HCT116 (cell line): Measurements from ENCODE around the gene CYB5RL. TPM values are rescaled to one million over a fixed set of nuclear protein-coding genes. Genes with fewer than 3 reads are reported as not detected.

ENCODE experiments used
- ATAC-seq: fragments of 200-7000 bp; cut with Tn5 transposase; 2 replicates; pipeline ENCODE4 v1.9.1; 2020; ENCODE audit warnings: mild to moderate bottlenecking, moderate library complexity
- BruUV-seq: library from RNA; stranded (reverse); fragments of 400-500 nt; replicated peaks from 2 replicates; lab custom pipeline; 2021; lab: Mats Ljungman, UMichigan
- CTCF ChIA-PET: fragments of 300-600 bp; sonication (Branson Sonifier 250); formaldehyde crosslinking; loops from one replicate; lab custom pipeline; 2021; ENCODE audit warnings: antibody characterized with exemption; lab: Charles Lee
- POLR2A ChIA-PET: fragments of 300-600, 350-600 bp; sonication (Branson Sonifier 250); formaldehyde crosslinking; loops from one replicate; lab custom pipeline; 2021; ENCODE audit warnings: antibody characterized with exemption; lab: Charles Lee
- RAD21 ChIA-PET, 2 experiments: fragments of 300-600 bp; sonication (Branson Sonifier 250); formaldehyde crosslinking; loops; one replicate each; lab custom pipeline; 2023; ENCODE audit warnings: low total read pairs in 2 of 2; ENCODE audit not compliant: uncharacterized antibody in 2 of 2, unreplicated experiment in 2 of 2, low non-redundant PET in 1 of 2; lab: Charles Lee
- DNase-seq: peaks from one replicate; pipeline ENCODE4 v3.0.0-alpha.2; 2010; ENCODE audit warnings: low read depth, low spot score
- H2AFZ ChIP-seq: fragments of 200-600 bp; shearing (Covaris generic), sonication (generic); 2 replicates; pipeline ENCODE4 v1.6.1; 2017; ENCODE audit warnings: low read depth, mixed run types, mixed read lengths, antibody characterized with exemption, low read length; ENCODE audit not compliant: poor library complexity, severe bottlenecking
- H3K27ac ChIP-seq: 2 replicates; pipeline ENCODE4 v1.5.1; 2012; ENCODE audit warnings: low read depth, low read length
- H3K27me3 ChIP-seq: fragments of 200-600 bp; sonication (generic); 2 replicates; pipeline ENCODE4 v1.6.1; 2016; ENCODE audit warnings: mixed run types, low read length, mixed read lengths; ENCODE audit not compliant: insufficient read depth
- H3K36me3 ChIP-seq, 2 experiments: fragments of 200-500 bp in 1 of 2; fragments of 200-600 bp in 1 of 2; sonication (Bioruptor generic) in 1 of 2; sonication (generic) in 1 of 2; 2 replicates each; pipeline versions ENCODE4 v1.5.1 to v1.6.1; 2014 to 2016; ENCODE audit warnings: low read length in 2 of 2, inconsistent platforms in 1 of 2, mixed read lengths in 1 of 2, mixed run types in 1 of 2; ENCODE audit not compliant: insufficient read depth in 2 of 2, control insufficient read depth in 1 of 2
- H3K4me1 ChIP-seq, 2 experiments: fragments of 200-600 bp in 1 of 2; sonication (generic) in 1 of 2; 2 replicates each; pipeline versions ENCODE4 v1.5.1 to v1.6.1; 2012 to 2017; ENCODE audit warnings: low read length in 2 of 2, inconsistent platforms in 1 of 2, mild to moderate bottlenecking in 1 of 2, mixed read lengths in 1 of 2, mixed run types in 1 of 2, moderate library complexity in 1 of 2; ENCODE audit not compliant: insufficient read depth in 2 of 2, control insufficient read depth in 1 of 2
- H3K4me2 ChIP-seq: fragments of 200-600 bp; sonication (generic); 2 replicates; pipeline ENCODE4 v1.6.1; 2017; ENCODE audit warnings: mixed run types, low read length, mixed read lengths
- H3K4me3 ChIP-seq, 2 experiments: fragments of 200-600 bp in 1 of 2; sonication (generic) in 1 of 2; replicated peaks in 1 of 2; 2 replicates each; pipeline ENCODE4 v1.5.1; 2011 to 2016; ENCODE audit warnings: low read length in 2 of 2, control low read depth in 1 of 2, low read depth in 1 of 2, mild to moderate bottlenecking in 1 of 2, mixed read lengths in 1 of 2, mixed run types in 1 of 2
- H3K79me2 ChIP-seq: fragments of 200-600 bp; sonication (generic); 2 replicates; pipeline ENCODE4 v1.6.1; 2017; ENCODE audit warnings: mild to moderate bottlenecking, mixed run types, low read length, moderate library complexity, mixed read lengths; ENCODE audit not compliant: insufficient read depth
- H3K9ac ChIP-seq: fragments of 200-600 bp; sonication (generic); 2 replicates; pipeline ENCODE4 v1.6.1; 2016; ENCODE audit warnings: low read length, mixed read lengths
- H3K9me2 ChIP-seq: fragments of 200-600 bp; sonication (generic), shearing (Covaris generic); 2 replicates; pipeline ENCODE4 v1.6.1; 2017; ENCODE audit warnings: mixed run types, mild to moderate bottlenecking, moderate library complexity; ENCODE audit not compliant: insufficient read depth
- H3K9me3 ChIP-seq, 2 experiments: fragments of 200-500 bp in 1 of 2; fragments of 200-600 bp in 1 of 2; sonication (Bioruptor generic) in 1 of 2; sonication (generic) in 1 of 2; 2 replicates each; pipeline ENCODE4 v1.6.1; 2014 to 2017; ENCODE audit warnings: low read length in 2 of 2, mixed read lengths in 2 of 2, inconsistent platforms in 1 of 2, low read depth in 1 of 2, mild to moderate bottlenecking in 1 of 2, mixed run types in 1 of 2, moderate library complexity in 1 of 2; ENCODE audit not compliant: control insufficient read depth in 1 of 2, insufficient read depth in 1 of 2
- H4K20me1 ChIP-seq: fragments of 200-600 bp; sonication (generic), shearing (Covaris generic); 2 replicates; pipeline ENCODE4 v1.6.1; 2017; ENCODE audit warnings: mixed run types, mild to moderate bottlenecking, moderate library complexity; ENCODE audit not compliant: insufficient read depth
- CBX3 ChIP-seq: IDR thresholded peaks from 2 replicates; pipeline ENCODE4 v1.6.1; 2012; ENCODE audit warnings: low read depth
- EGR1 ChIP-seq: IDR thresholded peaks from 2 replicates; pipeline ENCODE4 v1.6.1; 2012; ENCODE audit warnings: low read depth
- ELF1 ChIP-seq: IDR thresholded peaks from 2 replicates; pipeline ENCODE4 v1.6.1; 2012; ENCODE audit warnings: low read depth, borderline replicate concordance
- EZH2phosphoT487 ChIP-seq: fragments of 200-600 bp; IDR thresholded peaks from 2 replicates; pipeline ENCODE4 v1.6.1; 2018; ENCODE audit warnings: antibody characterized with exemption, borderline replicate concordance
- JUND ChIP-seq: IDR thresholded peaks from 2 replicates; pipeline ENCODE4 v1.6.1; 2012
- MAX ChIP-seq: IDR thresholded peaks from 2 replicates; pipeline ENCODE4 v1.6.1; 2012
- POLR2A ChIP-seq: IDR thresholded peaks from 2 replicates; pipeline ENCODE4 v1.7.0; 2011; ENCODE audit warnings: borderline replicate concordance; ENCODE audit not compliant: insufficient read depth, insufficient read length; ENCODE audit errors: extremely low read depth
- RAD21 ChIP-seq: IDR thresholded peaks from 2 replicates; pipeline ENCODE4 v1.6.1; 2012; ENCODE audit warnings: low read depth, mild to moderate bottlenecking
- REST ChIP-seq: IDR thresholded peaks from 2 replicates; pipeline ENCODE4 v1.6.1; 2012; ENCODE audit warnings: low read depth
- SRF ChIP-seq: IDR thresholded peaks from 2 replicates; pipeline ENCODE4 v1.6.1; 2012; ENCODE audit warnings: low read depth
- TCF7L2 ChIP-seq: IDR thresholded peaks from 2 replicates; pipeline ENCODE4 v1.7.0; 2011; ENCODE audit warnings: borderline replicate concordance, inconsistent platforms; ENCODE audit not compliant: insufficient read depth, insufficient read length; ENCODE audit errors: extremely low read depth
- YY1 ChIP-seq: IDR thresholded peaks from 2 replicates; pipeline ENCODE4 v1.6.1; 2011; ENCODE audit warnings: low read length, low read depth, moderate library complexity, mild to moderate bottlenecking; ENCODE audit not compliant: insufficient replicate concordance; ENCODE audit errors: extremely low read depth
- ZFX ChIP-seq: fragments of 450-650 bp; IDR thresholded peaks from 2 replicates; pipeline ENCODE4 v1.6.1; 2017
- intact Hi-C: fragments of 100-400 bp; cut with micrococcal nuclease; formaldehyde crosslinking; loops from 2 replicates; pipeline ENCODE4 v1.10.0; 2022
- total RNA-seq: library from RNA; stranded (reverse); gene quantifications from one replicate; pipeline ENCODE4 v1.2.1, GENCODE V29; 2021; ENCODE audit not compliant: unreplicated experiment
- TF ChIP-seq, protein P1 (sequence below), 3 experiments: fragments of 200-600 bp in 1 of 3; sonication (generic) in 1 of 3; IDR thresholded peaks in 2 of 3; conservative IDR thresholded peaks in 1 of 3; 2 replicates each; pipeline ENCODE4 v1.5.1; 2012 to 2017; ENCODE audit warnings: low read depth in 2 of 3, low read length in 2 of 3, antibody characterized with exemption in 1 of 3, borderline replicate concordance in 1 of 3, control low read depth in 1 of 3, mild to moderate bottlenecking in 1 of 3, mixed read lengths in 1 of 3, mixed run types in 1 of 3, moderate library complexity in 1 of 3; ENCODE audit not compliant: insufficient read depth in 1 of 3
- TF ChIP-seq, protein P2 (sequence below): IDR thresholded peaks from 2 replicates; pipeline ENCODE4 v1.6.1; 2011; ENCODE audit warnings: mild to moderate bottlenecking, low read length, moderate library complexity; ENCODE audit not compliant: insufficient replicate concordance; ENCODE audit errors: extremely low read depth

CYB5RL gene
- total RNA-seq, 1 experiment from 2014 or later, result 11.7 TPM

GRCh38 chr1:54152696-54153095, 47.1 kb downstream of the CYB5RL start, which contains the start of gene CDCP2:
Gene CDCP2 (minus strand): TSS chr1:54153000. CDS start chr1:54152922, 78 bp downstream.
- ChIA-PET RAD21 (no interaction called here), CTCF (no interaction called here), POLR2A (no interaction called here)
- Histone ChIP-seq H2AFZ (no peak within 1 kb of the TSS), H3K36me3 (no peaks in the 10 kb centered on the region), H3K4me1 (peaks cover 8 to 14% of the 10 kb centered on the region in 2 experiments), H4K20me1 (no peaks in the 10 kb centered on the region), H3K4me3 (no peak within 1 kb of the TSS), H3K9ac (no peak within 1 kb of the TSS), H3K27ac (no peak within 1 kb of the TSS), H3K79me2 (no peaks in the 10 kb centered on the region), H3K4me2 (no peak within 1 kb of the TSS), H3K27me3 (no peaks in the 10 kb centered on the region), H3K9me3 (no peaks in the 10 kb centered on the region), H3K9me2 (no peaks in the 10 kb centered on the region)
- no peak for TF ChIP-seq YY1
- TF ChIP-seq JUND, result no peak
- no peak for TF ChIP-seq ELF1
- TF ChIP-seq RAD21, result no peak
- TF ChIP-seq EZH2phosphoT487, result no peak
- no peak for TF ChIP-seq CBX3
- TF ChIP-seq, protein P1, sequence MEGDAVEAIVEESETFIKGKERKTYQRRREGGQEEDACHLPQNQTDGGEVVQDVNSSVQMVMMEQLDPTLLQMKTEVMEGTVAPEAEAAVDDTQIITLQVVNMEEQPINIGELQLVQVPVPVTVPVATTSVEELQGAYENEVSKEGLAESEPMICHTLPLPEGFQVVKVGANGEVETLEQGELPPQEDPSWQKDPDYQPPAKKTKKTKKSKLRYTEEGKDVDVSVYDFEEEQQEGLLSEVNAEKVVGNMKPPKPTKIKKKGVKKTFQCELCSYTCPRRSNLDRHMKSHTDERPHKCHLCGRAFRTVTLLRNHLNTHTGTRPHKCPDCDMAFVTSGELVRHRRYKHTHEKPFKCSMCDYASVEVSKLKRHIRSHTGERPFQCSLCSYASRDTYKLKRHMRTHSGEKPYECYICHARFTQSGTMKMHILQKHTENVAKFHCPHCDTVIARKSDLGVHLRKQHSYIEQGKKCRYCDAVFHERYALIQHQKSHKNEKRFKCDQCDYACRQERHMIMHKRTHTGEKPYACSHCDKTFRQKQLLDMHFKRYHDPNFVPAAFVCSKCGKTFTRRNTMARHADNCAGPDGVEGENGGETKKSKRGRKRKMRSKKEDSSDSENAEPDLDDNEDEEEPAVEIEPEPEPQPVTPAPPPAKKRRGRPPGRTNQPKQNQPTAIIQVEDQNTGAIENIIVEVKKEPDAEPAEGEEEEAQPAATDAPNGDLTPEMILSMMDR (IDR thresholded peaks at IDR 0.05 in 2 of 3, conservative IDR thresholded peaks at IDR 0.05 in 1 of 3; ENCODE audit: borderline replicate concordance in 1 of 3, insufficient read depth in 1 of 3, low read depth in 2 of 3, low read length in 2 of 3), result no peak
- no peak for TF ChIP-seq REST
- TF ChIP-seq SRF, result no peak
- no peak for TF ChIP-seq ZFX
- no peak for TF ChIP-seq MAX
- TF ChIP-seq, protein P2, sequence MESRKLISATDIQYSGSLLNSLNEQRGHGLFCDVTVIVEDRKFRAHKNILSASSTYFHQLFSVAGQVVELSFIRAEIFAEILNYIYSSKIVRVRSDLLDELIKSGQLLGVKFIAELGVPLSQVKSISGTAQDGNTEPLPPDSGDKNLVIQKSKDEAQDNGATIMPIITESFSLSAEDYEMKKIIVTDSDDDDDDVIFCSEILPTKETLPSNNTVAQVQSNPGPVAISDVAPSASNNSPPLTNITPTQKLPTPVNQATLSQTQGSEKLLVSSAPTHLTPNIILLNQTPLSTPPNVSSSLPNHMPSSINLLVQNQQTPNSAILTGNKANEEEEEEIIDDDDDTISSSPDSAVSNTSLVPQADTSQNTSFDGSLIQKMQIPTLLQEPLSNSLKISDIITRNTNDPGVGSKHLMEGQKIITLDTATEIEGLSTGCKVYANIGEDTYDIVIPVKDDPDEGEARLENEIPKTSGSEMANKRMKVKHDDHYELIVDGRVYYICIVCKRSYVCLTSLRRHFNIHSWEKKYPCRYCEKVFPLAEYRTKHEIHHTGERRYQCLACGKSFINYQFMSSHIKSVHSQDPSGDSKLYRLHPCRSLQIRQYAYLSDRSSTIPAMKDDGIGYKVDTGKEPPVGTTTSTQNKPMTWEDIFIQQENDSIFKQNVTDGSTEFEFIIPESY, result no peak
- TF ChIP-seq TCF7L2, result no peak
- no peak for TF ChIP-seq EGR1
- TF ChIP-seq POLR2A, result no peak
- no TSS peak for BruUV-seq
- ATAC-seq (no peak), DNase-seq (no peak)
- intact Hi-C loops, result no loop called here
